ELF-1 (cell line): Measurements from ENCODE around the gene ENDOG.
A peak's percentile ranks its signal among the peaks of the same experiment; 100 is the strongest.
"Not testable (repeated sequence)": the region's sequence is repeated elsewhere in the genome, so short reads cannot be mapped to it uniquely, and the experiment has no call there.

ENCODE experiments used
- DNase-seq: peaks from one replicate; pipeline ENCODE4 v3.0.0-alpha.2; 2016; ENCODE audit warnings: low read depth, low spot score

ENDOG gene

DNA sequence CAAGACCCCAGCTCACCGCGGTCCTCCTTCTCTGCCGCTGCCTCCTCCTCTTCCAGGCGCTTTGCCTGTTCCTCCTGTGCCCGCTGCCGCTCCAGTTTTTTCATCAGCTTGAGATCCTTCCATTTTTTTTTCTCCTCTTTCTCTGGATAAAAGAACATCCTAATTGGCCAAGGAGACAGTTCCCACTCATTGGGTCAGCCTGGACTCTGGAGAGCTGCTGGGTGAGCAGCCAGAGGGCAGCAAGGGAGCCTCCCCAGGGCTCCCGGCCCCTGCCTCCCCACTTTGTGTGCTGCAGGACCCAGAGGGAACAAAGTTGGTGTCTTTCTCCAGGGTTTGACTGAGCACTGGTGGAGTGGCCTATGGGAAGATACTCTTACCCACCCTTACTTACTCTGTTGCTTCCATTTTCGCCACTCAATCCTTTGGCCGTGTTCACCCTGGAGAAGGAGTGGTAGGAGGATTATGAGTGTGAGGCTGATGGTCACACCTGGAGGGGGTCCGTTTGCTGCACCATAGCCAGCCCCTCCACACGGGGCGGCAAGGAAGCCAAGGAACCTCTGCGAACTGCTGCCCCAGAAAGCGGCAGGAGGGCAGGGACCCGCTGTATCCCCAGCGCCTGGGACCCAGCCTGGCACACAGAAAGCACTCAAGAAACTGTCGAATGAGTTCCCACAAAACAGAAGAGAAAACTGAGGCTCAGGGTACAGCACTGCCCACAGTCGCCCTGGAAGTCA, 10.6 kb downstream of the ENDOG start:
- DNase-seq: no peak

DNA sequence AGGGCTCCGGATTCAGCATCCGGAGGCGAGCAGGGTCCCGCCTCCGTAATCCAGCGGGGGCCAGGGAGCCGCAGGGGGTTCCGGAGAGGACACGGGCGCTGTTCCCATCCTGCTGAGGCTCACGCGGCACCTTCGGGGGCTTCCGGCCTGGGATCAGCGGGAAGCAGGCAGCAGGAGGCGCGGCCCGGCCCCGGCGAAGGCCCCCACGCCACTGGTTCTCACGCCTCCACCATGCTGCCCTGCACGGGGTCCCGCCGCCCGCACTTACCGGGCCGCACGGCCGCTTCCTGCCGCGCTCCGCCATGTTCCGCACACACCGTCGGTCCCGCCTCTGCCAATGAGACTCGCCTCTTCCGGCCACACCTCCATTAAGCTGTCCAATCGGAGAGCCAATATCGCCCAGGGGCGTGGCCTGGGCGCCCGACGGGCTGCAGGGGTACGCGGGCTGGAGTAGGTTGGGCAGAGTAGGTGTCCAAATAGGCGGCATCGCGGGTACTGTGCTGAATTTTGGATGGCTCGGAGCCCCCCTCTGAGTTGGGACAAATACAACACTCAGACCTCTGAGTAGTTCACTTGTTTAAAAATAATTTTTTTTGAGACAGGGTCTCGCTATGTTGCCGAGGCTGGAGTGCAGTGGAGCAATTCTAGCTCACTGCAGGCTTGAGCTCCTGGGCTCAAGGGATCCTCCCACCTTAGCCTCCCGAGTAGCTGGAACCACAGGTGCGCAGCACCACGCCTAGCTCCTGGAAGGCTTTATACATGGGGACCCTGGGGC, 11.4 kb downstream of the ENDOG start, which contains the start of gene SPOUT1:
Gene SPOUT1, minus strand, starts transcription at position 318 of the 775 bp plus-strand sequence. Its CDS starts 14 bp downstream, at position 304.
- peak; percentile 98 for DNase-seq

GRCh38 chr9:128833696-128834095, 15.4 kb downstream of the ENDOG start:
- no peak for DNase-seq

- no peak for DNase-seq
Measured at GRCh38 chr9:128835246-128836210, 17.2 kb downstream of the ENDOG start.

DNA sequence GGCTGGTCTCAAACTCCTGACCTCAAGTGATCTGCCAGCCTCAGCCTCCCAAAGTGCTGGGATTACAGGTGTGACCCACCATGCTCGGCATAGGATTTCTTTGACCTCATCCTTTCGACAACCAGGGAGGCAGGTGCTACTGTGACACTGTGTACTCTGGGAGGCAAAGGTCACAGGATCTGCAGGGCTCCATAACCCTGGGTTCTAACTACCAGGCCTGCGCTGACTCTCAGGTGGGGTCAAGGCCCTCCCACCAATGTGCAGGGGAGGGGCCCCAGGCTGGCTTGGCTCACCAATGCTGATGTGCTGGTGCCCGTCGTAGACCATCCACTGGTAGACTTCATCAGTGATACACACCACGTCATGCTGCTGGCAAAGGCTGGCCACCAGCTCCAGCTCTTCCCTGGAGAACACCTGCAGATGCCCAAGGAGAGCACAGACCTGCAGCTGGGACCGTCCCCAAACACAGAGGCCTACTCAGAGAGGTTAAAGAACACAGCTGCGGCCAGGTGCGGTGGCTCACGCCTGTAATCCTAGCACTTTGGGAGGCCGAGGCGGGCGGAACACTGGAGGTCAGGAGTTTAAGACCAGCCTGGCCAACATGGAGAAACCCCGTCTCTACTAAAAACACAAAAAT, 18.3 kb downstream of the ENDOG start:
- DNase-seq: no peak

- DNase-seq: peak; percentile 76
Measured at GRCh38 chr9:128838338-128838737, 20.0 kb downstream of the ENDOG start.

- no peak for DNase-seq
Measured at GRCh38 chr9:128840524-128840923, 22.2 kb downstream of the ENDOG start.

DNA sequence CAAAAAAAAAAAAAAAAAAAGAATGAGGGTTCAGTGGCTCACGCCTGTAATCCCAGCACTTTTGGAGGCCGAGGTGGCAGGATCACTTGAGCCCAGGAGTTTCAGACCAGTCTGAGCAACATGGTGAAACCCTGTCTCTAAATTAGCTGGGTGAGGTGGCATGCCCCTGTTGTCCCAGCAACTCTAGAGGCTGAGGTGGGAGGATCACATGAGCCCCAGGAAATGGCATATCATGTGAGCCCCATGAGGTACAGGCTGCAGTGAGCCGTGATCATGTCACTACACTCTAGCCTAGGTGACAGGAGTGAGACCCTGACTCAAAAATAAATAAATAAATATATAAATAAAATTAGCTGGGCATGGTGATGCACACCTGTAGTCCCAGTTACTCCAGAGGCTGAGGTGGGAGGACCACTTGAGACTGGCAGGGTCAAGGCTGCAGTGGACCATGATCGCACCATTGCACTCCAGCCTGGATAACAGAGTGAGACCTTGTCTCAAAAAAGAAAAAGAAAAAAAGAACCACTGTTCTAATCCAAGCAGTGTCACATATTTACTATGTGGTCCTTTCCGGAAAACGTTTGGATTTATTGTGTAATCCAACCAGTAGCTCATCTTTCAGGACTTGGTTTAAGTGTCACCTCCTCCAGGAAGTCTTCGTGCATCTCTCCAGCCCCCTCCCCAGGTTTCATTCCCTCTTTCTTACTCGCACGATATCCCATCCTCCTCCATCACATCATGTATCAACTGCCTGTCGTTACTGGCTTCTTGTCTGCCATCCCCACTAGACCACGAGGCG, 23.6 kb downstream of the ENDOG start:
- no peak for DNase-seq

DNA sequence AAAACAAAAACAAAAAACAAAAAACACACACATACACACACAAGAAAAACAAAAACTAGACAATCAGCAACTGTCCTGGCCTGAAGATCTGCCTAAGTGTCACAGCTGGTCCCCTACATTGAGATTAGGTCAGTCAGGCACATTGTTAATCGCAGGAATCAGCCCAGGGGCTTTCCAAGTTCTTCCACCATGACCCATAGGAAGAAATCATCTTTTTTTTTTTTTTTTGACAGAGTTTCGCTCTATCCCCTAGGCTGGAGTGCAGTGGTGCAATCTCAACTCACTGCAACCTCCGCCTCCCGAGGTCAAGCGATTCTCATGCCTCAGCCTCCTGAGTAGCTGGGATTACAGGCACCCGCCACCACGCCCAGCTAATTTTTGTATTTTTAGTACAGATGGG, 24.9 kb downstream of the ENDOG start:
- not testable (repeated sequence) for DNase-seq

DNA sequence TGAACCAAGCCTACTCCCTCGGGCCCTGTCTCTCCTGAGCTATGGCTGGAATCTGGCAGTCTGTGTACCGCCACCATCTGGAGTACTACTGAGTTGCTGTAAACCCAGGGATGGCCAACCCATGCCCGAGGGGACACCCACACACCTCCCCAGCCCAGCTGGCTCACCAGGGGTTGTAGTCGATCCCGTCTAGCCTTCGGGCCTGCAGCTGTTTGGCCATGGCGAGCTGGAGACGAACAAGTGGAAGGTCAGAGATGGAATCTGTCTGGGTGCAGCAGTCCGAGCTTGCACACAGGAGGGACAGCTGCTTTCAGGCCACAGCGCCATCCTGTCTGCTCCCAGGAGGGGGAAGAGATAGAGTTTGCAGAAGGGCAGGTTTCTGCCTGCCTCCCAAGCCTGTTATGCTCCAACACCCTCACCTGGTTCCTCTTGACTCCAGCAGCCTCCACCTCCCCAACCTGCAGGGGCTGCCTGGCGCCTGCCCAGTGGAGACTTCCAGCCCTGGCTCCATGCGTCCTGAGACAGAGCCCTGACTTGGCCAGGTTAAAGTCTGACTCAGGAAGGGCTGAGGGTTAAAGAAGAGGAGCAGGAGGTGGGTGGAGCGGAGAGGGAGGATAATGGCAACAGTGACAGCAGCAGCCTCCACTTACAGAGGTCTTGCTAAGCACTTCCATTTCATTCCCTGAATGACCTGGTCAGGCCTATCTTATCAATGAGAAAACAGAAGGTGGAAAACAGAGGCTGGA, 27.1 kb downstream of the ENDOG start:
- DNase-seq: peak; percentile 89

DNA sequence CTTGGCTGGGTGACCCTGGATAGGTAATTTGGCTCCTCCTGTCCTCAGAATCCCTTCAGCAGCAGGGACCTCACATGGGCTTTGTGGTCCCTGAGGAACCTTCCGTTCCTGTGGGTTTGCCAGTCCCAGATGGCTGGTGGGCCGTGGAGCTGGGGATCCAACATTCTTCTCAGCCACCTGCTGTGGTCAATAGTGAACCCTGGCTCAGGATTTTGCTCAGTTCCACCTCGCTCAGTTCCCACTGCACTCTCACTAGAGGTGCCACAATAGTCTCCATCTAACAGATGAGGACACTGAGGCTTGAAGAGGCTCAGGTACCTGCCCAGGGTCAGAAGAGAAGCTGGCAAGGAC, 28.4 kb downstream of the ENDOG start:
- no peak for DNase-seq

DNA sequence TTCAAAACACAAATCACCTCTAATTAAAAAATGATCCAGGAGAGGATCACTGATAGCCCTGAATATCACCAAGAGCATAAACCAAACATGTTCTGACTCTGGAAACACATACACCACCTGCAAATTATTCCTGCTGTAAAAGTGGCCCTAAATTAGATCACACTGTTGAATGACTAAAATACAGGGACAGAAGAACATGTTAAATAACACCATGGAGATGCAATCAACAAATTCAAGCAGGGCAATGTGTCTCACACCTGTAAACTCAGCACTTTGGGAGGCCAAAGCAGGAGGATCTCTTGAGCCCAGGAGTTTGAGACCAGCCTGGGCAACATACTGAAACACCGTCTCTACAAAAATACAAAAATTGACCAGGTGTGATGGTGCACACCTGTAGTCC, 29.5 kb downstream of the ENDOG start:
- DNase-seq: no peak

DNA sequence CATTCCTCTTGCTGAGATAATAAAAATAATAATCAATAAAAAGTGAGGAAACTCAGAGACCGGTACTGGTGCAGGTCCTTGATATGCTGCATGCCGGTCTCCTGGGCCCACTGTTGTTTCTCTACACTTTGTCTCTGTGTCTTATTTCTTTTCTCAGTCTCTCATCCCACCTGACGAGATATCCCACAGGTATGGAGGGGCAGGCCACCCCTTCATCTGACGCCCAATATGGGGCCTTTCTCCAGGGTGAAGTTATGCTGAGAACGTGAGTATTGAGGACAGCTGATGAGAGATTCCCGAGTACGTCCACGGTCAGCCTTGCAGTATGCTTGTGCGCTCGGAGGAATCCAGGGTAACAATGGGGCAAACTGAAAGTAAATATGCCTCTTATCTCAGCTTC, 32.7 kb downstream of the ENDOG start:
- DNase-seq: not testable (repeated sequence)

- not testable (repeated sequence) for DNase-seq
Measured at GRCh38 chr9:128851779-128852600, 33.7 kb downstream of the ENDOG start.

- not testable (repeated sequence) for DNase-seq
Measured at GRCh38 chr9:128852646-128853045, 34.3 kb downstream of the ENDOG start.

- not testable (repeated sequence) for DNase-seq
Measured at GRCh38 chr9:128854454-128854853, 36.2 kb downstream of the ENDOG start.

- DNase-seq: not testable (repeated sequence)
Measured at GRCh38 chr9:128858476-128858875, 40.2 kb downstream of the ENDOG start.

- no peak for DNase-seq
Measured at GRCh38 chr9:128860937-128861336, 42.6 kb downstream of the ENDOG start.

GRCh38 chr9:128861501-128861900, 43.2 kb downstream of the ENDOG start:
- DNase-seq: no peak
